Measurements from ENCODE around the gene PUM1. TPM values are rescaled to one million over a fixed set of nuclear protein-coding genes. Genes with fewer than 3 reads are reported as not detected.

PUM1 gene
- 22.2 to 33.8 TPM (median 28.2 TPM) in 5 replicates for total RNA-seq (2022; extraction: Qiagen RNA extraction)

GRCh38 chr1:31065310-31066217 lies at the start of gene PUM1:
Gene PUM1, minus strand, starts transcription at chr1:31065717. Its CDS starts 6,151 bp downstream, at chr1:31059566.

GRCh38 chr1:30908696-30909364 lies 156.7 kb downstream of the PUM1 start, which contains the start of gene SDC3:
Gene SDC3, minus strand, starts transcription at chr1:30908758. Its CDS starts 172 bp downstream, at chr1:30908586.

Other genes with a start within 250 kb of the PUM1 start
- 7.6 to 12.9 TPM (median 10.5 TPM) in 5 replicates for gene SDC3, start 157.0 kb downstream of the PUM1 start, total RNA-seq (2022; extraction: Qiagen RNA extraction)
- gene NKAIN1, start 174.2 kb upstream of the PUM1 start, total RNA-seq (2022; extraction: Qiagen RNA extraction): 0.92 to 1.4 TPM (median 1.1 TPM) in 5 replicates
- 41.5 to 45.1 TPM (median 44.2 TPM) in 5 replicates for gene SNRNP40, start 231.1 kb upstream of the PUM1 start, total RNA-seq (2022; extraction: Qiagen RNA extraction)
- gene ZCCHC17, start 231.3 kb upstream of the PUM1 start, total RNA-seq (2022; extraction: Qiagen RNA extraction): 22.2 to 25.1 TPM (median 22.8 TPM) in 5 replicates